GM19193 (cell line): ENCODE results near the gene FAM151B.

Experiments
- POLR2A ChIP-seq: IDR thresholded peaks from 4 replicates; pipeline ENCODE4 v1.6.1; 2011; ENCODE audit not compliant: insufficient read depth, insufficient read length; ENCODE audit errors: extremely low read depth

FAM151B gene

DNA sequence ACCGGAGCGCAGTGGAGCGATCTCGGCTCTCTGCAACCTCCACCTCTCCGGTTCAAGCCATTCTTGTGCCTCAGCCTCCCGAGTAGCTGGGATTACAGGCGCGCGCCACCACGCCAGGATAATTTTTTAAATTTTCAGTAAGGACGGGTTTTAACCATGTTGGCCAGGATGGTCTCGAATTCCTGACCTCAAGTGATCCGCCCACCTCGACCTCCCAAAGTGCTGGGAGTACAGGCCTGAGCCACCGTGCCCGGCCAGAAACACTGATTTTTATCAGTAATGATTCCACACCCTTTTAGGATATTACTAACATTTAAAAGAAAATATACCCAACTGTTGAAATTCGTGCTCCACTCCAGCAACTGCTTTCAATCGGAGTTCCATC lies 464 bp upstream of the FAM151B start:
- no peak for TF ChIP-seq POLR2A

DNA sequence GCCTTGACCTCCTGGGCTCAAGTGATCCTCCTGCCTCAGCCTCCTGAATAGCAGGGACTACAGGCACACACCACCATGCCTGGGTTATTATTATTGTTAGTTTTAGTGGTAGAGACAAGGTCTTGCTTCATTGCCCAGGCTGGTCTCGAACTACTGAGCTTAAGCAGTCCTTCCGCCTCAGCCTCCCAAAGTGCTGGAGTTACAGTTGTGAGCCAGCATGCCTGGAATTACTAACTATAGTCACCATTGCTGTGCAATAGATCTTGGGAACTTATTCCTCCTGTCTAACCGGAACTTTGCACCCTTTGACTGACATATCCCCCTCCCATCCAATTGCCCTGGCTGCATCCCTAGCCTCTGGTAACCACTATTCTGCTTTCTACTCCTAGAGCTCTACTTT lies 3.4 kb downstream of the FAM151B start:
- no peak for TF ChIP-seq POLR2A

DNA sequence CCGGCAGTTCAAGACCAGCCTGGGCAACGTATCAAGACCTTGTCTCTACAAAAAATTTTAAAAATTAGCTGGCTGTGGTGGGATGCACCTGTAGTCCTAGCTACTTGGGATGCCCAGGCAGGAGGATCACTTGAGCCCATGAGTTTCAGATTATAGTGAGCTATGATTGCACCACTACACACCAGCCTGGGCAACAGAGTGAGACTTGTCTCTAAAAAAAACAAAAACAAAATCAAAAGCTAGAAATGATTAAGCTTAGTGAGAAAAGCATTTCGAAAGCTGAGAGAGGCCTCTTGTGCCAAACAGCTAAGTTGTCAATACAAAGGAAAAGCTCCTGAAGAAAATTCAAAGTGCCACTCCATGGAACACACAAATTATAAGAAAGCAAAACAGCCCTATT lies 4.8 kb downstream of the FAM151B start:
- TF ChIP-seq POLR2A = no peak

DNA sequence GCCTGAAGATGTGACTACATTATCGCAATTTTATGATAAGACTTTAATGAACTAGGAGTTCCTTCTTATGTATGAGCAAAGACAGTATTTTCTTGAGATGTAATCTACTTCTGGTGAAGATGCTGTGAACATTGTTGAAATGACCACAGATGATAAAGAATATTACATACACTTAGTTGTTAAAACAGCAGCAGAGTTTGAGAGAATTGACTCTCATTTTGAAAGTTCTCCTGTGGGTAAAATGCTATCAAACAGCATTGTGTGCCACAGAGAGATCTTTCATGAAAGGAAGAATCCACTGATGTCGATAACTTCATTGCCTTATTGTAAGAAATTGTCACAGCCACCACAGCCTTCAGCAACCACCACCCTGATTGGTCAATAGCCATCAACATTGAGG lies 8.0 kb downstream of the FAM151B start:
- TF ChIP-seq POLR2A = no peak

DNA sequence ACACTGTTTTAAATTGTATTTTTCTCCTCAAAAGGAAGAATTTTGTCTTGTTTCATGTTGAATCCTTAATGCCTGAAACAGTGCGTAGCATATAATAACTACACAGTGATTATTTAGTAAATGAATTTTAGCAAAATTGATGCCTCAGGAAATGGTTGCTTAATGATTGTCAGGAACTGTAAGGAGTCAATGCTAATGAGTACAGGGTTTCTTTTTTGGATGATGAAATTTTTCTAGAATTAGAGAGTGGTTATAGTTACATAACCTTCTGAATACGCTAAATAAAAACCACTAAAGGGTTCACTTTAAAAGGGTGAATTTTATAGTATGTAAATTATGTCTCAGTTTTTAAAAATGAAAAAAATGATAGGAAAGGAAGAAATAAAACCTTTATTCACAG lies 14.9 kb downstream of the FAM151B start:
- no peak for TF ChIP-seq POLR2A

- no peak for TF ChIP-seq POLR2A
Measured at GRCh38 chr5:80503641-80504040, 15.7 kb downstream of the FAM151B start.

DNA sequence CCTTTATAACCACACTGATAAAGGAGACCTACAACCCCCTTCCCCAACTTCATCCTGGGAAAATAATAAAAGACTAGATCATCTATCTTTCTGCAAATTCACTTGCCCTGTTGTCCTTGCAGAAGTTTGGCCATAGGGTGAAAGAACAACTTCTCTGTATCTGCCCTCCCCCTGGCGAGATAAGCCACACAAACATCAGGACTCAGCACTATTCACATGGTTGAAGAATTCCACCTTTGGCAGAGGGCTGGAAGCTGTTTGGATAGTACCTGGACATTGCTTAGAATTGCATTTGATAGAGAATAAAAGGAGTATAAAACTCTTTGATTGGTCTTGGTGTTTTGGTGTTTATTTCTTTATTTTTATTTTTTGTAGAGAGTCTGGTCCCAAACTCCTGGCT lies 16.9 kb downstream of the FAM151B start:
- no peak for TF ChIP-seq POLR2A

- no peak for TF ChIP-seq POLR2A
Measured at GRCh38 chr5:80507663-80508062, 19.8 kb downstream of the FAM151B start.

GRCh38 chr5:80508844-80509243 lies 20.9 kb downstream of the FAM151B start:
- TF ChIP-seq POLR2A = no peak

- no peak for TF ChIP-seq POLR2A
Measured at GRCh38 chr5:80509362-80509761, 21.5 kb downstream of the FAM151B start.

GRCh38 chr5:80516826-80517225 lies 28.9 kb downstream of the FAM151B start:
- no peak for TF ChIP-seq POLR2A

- TF ChIP-seq POLR2A = no peak
Measured at GRCh38 chr5:80540691-80541090, 52.8 kb downstream of the FAM151B start.

- TF ChIP-seq POLR2A = no peak
Measured at GRCh38 chr5:80541392-80541791, 53.5 kb downstream of the FAM151B start.

GRCh38 chr5:80554646-80555045 lies 66.7 kb downstream of the FAM151B start:
- no peak for TF ChIP-seq POLR2A

GRCh38 chr5:80555099-80555498 lies 67.2 kb downstream of the FAM151B start:
- TF ChIP-seq POLR2A = no peak

GRCh38 chr5:80559244-80559643 lies 71.3 kb downstream of the FAM151B start:
- TF ChIP-seq POLR2A = no peak

DNA sequence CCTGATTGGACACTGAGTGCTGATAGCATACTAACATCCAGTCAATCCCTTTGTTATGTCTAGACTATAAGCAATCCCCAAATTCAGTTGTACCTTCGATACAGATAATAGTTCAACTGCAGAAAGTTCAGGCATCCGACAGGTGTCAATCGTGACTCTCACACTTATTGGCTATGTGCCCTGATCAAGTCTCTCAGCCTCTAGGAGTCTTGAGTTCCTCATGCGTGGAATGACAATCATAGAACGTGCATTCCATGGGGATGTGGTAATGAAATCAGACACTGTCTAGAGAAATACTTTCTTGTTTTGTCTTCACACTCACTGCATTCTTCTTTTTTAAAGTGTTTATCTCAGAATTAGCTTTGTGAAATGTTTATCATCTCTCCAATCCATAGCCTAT lies 77.4 kb downstream of the FAM151B start:
- no peak for TF ChIP-seq POLR2A
